K562 (cell line): ENCODE results near the gene RELL1. TPM values are rescaled to one million over a fixed set of nuclear protein-coding genes. Genes with fewer than 3 reads are reported as not detected.

Experiments
- CCAR2 ChIP-seq: fragments of 200-400 bp; formaldehyde crosslinking; IDR thresholded peaks from 2 replicates; pipeline ENCODE4 v1.6.1; 2017; ENCODE audit warnings: mild to moderate bottlenecking, low read depth, low read length
- CREB3 ChIP-seq: fragments of 450-650 bp; conservative IDR thresholded peaks from 2 replicates; pipeline ENCODE4 v1.6.1; 2016; ENCODE audit warnings: missing genetic modification characterization, low read depth, mild to moderate bottlenecking, missing compliant biosample characterization, moderate library complexity
- DDX20 ChIP-seq: fragments of 450-650 bp; IDR thresholded peaks from 2 replicates; pipeline ENCODE4 v1.6.1; 2016; ENCODE audit warnings: missing genetic modification characterization, low read depth, mild to moderate bottlenecking, missing compliant biosample characterization, moderate library complexity
- DMBX1 ChIP-seq: fragments of 250-450 bp; sonication (Bioruptor Pico); IDR thresholded peaks from 2 replicates; pipeline ENCODE4 v1.8.0; 2022; ENCODE audit warnings: inconsistent platforms, mild to moderate bottlenecking, moderate library complexity, borderline replicate concordance
- FOXA3 ChIP-seq, 2 experiments: fragments of 450-650 bp in 1 of 2; sonication (generic) in 1 of 2; formaldehyde crosslinking; IDR thresholded peaks in 1 of 2; conservative IDR thresholded peaks in 1 of 2; 2 replicates each; pipeline versions ENCODE4 v1.4.0 to v1.8.0; 2020 to 2022; ENCODE audit warnings: mild to moderate bottlenecking in 2 of 2, missing genetic modification reagents in 1 of 2
- HINFP ChIP-seq: fragments of 450-650 bp; conservative IDR thresholded peaks from 2 replicates; pipeline ENCODE4 v1.6.1; 2016; ENCODE audit warnings: missing genetic modification characterization, low read depth, mild to moderate bottlenecking, control low read depth, missing compliant biosample characterization
- NR2C2 ChIP-seq, 2 experiments: fragments of 200-800 bp in 1 of 2; sonication (Bioruptor generic) in 1 of 2; sonication (generic) in 1 of 2; formaldehyde crosslinking in 1 of 2; IDR thresholded peaks; 2 replicates each; pipeline versions ENCODE4 v1.6.1 to v1.8.0; 2016 to 2022; ENCODE audit warnings: mild to moderate bottlenecking in 1 of 2, missing compliant biosample characterization in 1 of 2, missing genetic modification characterization in 1 of 2, missing genetic modification reagents in 1 of 2
- NR4A1 ChIP-seq, 2 experiments: fragments of 250-450 bp in 1 of 2; fragments of 450-650 bp in 1 of 2; sonication (Bioruptor Pico) in 1 of 2; IDR thresholded peaks; 2 replicates each; pipeline versions ENCODE4 v1.4.0 to v1.6.1; 2016 to 2020; ENCODE audit warnings: mild to moderate bottlenecking in 2 of 2, missing compliant biosample characterization in 1 of 2, missing genetic modification characterization in 1 of 2, moderate library complexity in 1 of 2
- PTRF ChIP-seq: fragments of 450-650 bp; IDR thresholded peaks from 2 replicates; pipeline ENCODE4 v1.6.1; 2016; ENCODE audit warnings: mild to moderate bottlenecking, missing genetic modification characterization, missing compliant biosample characterization
- RBM15 ChIP-seq: fragments of 200-400 bp; formaldehyde crosslinking; IDR thresholded peaks from 2 replicates; pipeline ENCODE4 v1.6.1; 2018; ENCODE audit warnings: mild to moderate bottlenecking, low read length, moderate library complexity; ENCODE audit not compliant: insufficient read depth
- SMAD2 ChIP-seq: fragments of 150-350 bp; IDR thresholded peaks from 2 replicates; pipeline ENCODE4 v1.6.1; 2014; ENCODE audit warnings: low read depth, mild to moderate bottlenecking, low read length
- SMAD4 ChIP-seq: fragments of 250-450 bp; sonication (Bioruptor Pico); conservative IDR thresholded peaks from 2 replicates; pipeline ENCODE4 v1.8.0; 2021; ENCODE audit warnings: inconsistent platforms, mild to moderate bottlenecking, moderate library complexity
- TAF7 ChIP-seq: fragments of 450-650 bp; IDR thresholded peaks from 2 replicates; pipeline ENCODE4 v1.6.1; 2016; ENCODE audit warnings: missing genetic modification characterization, missing compliant biosample characterization
- ZNF121 ChIP-seq: sonication (generic); formaldehyde crosslinking; conservative IDR thresholded peaks from 2 replicates; pipeline ENCODE4 v1.8.0; 2022; ENCODE audit warnings: missing genetic modification reagents
- ZNF655 ChIP-seq: fragments of 250-450 bp; sonication (Bioruptor Pico); IDR thresholded peaks from 2 replicates; pipeline ENCODE4 v1.5.0; 2021
- ZSCAN29 ChIP-seq: fragments of 450-650 bp; IDR thresholded peaks from 2 replicates; pipeline ENCODE4 v1.6.1; 2017
- polyA plus RNA-seq, 8 experiments: library from polyadenylated mRNA; depleted of rRNA in 4 of 8; stranded (reverse) in 5 of 8; unstranded in 3 of 8; fragments of >200 nt; fragmentation: Nextera tagmentation in 2 of 8; fragmentation: Illumina TruSeq in 1 of 8; extraction: Ambion mirVana in 2 of 8; extraction: Trizol in 1 of 8; gene quantifications; 2 replicates each; pipeline versions ENCODE4 v1.2.1 to v1.2.3, GENCODE V29; 2011 to 2014; ENCODE audit warnings: inconsistent platforms in 1 of 8, missing spikeins in 1 of 8
- total RNA-seq, 7 experiments: library from RNA; depleted of rRNA in 6 of 7; stranded (reverse); fragments of >200 nt in 6 of 7; fragmentation: Illumina TruSeq in 2 of 7; extraction: Trizol in 2 of 7; gene quantifications; 2 replicates each; pipeline versions ENCODE4 v1.2.1 to v1.2.3, GENCODE V29; 2011 to 2021; ENCODE audit warnings: low replicate concordance in 1 of 7
- TF ChIP-seq, protein P1 (sequence below): fragments of 250-450 bp; sonication (Bioruptor Pico); IDR thresholded peaks from 2 replicates; pipeline ENCODE4 v1.4.0; 2020; ENCODE audit warnings: mild to moderate bottlenecking, moderate library complexity
- TF ChIP-seq, protein P2 (sequence below): fragments of 250-450 bp; sonication (Bioruptor Pico); IDR thresholded peaks from 2 replicates; pipeline ENCODE4 v1.4.0; 2020

The RELL1 gene
- total and polyA plus RNA-seq, 9 of the 15 experiments (the other 6 are each of a cell fraction or from before 2014, with no cell fraction given), result 0.06 to 3.5 (median 1.7) TPM; not detected in 1

DNA sequence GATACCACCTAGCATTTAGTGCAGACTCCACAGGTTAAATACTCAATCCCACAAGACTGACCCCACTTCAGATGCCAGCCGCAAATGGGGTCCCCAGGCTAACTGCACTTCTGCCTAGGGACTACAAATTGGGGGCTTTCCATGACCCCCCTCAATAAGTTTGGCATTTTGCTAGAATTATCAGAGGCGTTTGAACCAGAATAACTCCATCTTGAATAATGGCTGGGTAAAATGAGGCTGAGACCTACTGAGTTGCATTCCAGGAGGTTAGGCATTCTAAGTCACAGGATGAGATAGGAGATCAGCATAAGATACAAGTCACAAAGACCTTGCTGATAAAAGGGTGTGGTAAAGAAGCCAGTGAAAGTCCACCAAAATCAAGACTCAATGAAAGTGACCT is 15.1 kb downstream of the RELL1 start (continued):
- TF ChIP-seq, protein P1, sequence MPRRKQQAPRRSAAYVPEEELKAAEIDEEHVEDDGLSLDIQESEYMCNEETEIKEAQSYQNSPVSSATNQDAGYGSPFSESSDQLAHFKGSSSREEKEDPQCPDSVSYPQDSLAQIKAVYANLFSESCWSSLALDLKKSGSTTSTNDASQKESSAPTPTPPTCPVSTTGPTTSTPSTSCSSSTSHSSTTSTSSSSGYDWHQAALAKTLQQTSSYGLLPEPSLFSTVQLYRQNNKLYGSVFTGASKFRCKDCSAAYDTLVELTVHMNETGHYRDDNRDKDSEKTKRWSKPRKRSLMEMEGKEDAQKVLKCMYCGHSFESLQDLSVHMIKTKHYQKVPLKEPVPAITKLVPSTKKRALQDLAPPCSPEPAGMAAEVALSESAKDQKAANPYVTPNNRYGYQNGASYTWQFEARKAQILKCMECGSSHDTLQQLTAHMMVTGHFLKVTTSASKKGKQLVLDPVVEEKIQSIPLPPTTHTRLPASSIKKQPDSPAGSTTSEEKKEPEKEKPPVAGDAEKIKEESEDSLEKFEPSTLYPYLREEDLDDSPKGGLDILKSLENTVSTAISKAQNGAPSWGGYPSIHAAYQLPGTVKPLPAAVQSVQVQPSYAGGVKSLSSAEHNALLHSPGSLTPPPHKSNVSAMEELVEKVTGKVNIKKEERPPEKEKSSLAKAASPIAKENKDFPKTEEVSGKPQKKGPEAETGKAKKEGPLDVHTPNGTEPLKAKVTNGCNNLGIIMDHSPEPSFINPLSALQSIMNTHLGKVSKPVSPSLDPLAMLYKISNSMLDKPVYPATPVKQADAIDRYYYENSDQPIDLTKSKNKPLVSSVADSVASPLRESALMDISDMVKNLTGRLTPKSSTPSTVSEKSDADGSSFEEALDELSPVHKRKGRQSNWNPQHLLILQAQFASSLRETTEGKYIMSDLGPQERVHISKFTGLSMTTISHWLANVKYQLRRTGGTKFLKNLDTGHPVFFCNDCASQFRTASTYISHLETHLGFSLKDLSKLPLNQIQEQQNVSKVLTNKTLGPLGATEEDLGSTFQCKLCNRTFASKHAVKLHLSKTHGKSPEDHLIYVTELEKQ (CRISPR knock-in tag), result 0 out of 2 replicates have a peak, but pooled peaks have one; percentile 31
- no peak for TF ChIP-seq RBM15
- TF ChIP-seq FOXA3 (CRISPR knock-in tag; conservative IDR thresholded peaks at IDR 0.05 in 1 of 2, IDR thresholded peaks at IDR 0.05 in 1 of 2), result no peak
- TF ChIP-seq CCAR2, result no peak
- TF ChIP-seq DDX20 (tag), result peak; percentile 79; the same call in 1 of the 2 replicates
- TF ChIP-seq ZNF121 (CRISPR knock-in tag), result no peak
- peak; percentile 89; the same call in 1 of the 2 replicates for TF ChIP-seq DMBX1 (CRISPR knock-in tag)
- TF ChIP-seq NR4A1 (CRISPR knock-in tag; IDR thresholded peaks at IDR 0.05), result no peak
- TF ChIP-seq NR4A1 (tag; IDR thresholded peaks at IDR 0.05), result peak; percentile 87
- TF ChIP-seq CREB3 (tag), result 0 out of 2 replicates have a peak, but pooled peaks have one; percentile 37
- TF ChIP-seq NR2C2 (CRISPR knock-in tag; IDR thresholded peaks at IDR 0.05), result no peak
- TF ChIP-seq NR2C2 (tag; IDR thresholded peaks at IDR 0.05), result 0 out of 2 replicates have a peak, but pooled peaks have one; percentile 14
- 0 out of 2 replicates have a peak, but pooled peaks have one; percentile 52 for TF ChIP-seq HINFP
- TF ChIP-seq PTRF, result peak; percentile 93
- TF ChIP-seq SMAD4, result peak; percentile 57
- no peak for TF ChIP-seq SMAD2
- TF ChIP-seq ZNF655 (CRISPR knock-in tag), result no peak
- 0 out of 2 replicates have a peak, but pooled peaks have one; percentile 37 for TF ChIP-seq TAF7
- TF ChIP-seq ZSCAN29, result no peak
- TF ChIP-seq, protein P2, sequence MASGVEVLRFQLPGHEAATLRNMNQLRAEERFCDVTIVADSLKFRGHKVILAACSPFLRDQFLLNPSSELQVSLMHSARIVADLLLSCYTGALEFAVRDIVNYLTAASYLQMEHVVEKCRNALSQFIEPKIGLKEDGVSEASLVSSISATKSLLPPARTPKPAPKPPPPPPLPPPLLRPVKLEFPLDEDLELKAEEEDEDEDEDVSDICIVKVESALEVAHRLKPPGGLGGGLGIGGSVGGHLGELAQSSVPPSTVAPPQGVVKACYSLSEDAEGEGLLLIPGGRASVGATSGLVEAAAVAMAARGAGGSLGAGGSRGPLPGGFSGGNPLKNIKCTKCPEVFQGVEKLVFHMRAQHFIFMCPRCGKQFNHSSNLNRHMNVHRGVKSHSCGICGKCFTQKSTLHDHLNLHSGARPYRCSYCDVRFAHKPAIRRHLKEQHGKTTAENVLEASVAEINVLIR (CRISPR knock-in tag), result peak; percentile 47
